ENCODE data around the gene ZDHHC4.
A peak's percentile ranks its signal among the peaks of the same experiment; 100 is the strongest.
"Not testable (repeated sequence)": the region's sequence is repeated elsewhere in the genome, so short reads cannot be mapped to it uniquely, and the experiment has no call there.

The ZDHHC4 gene

GRCh38 chr7:6559896-6560295 is 17.4 kb upstream of the ZDHHC4 start:
- DNase-seq (ENCODE audit: low read depth in 3 of 3, low spot score in 1 of 3) = no peak

- DNase-seq (ENCODE audit: low read depth in 3 of 3, low spot score in 1 of 3) = no peak
Measured at GRCh38 chr7:6562106-6562505, 15.1 kb upstream of the ZDHHC4 start.

- no peak for DNase-seq (ENCODE audit: low read depth in 3 of 3, low spot score in 1 of 3)
Measured at GRCh38 chr7:6563936-6564770, 13.1 kb upstream of the ZDHHC4 start.

GRCh38 chr7:6565655-6566054 is 11.6 kb upstream of the ZDHHC4 start:
- DNase-seq (ENCODE audit: low read depth in 3 of 3, low spot score in 1 of 3) = no peak

GRCh38 chr7:6567886-6568285 is 9.4 kb upstream of the ZDHHC4 start:
- no peak for DNase-seq (ENCODE audit: low read depth in 3 of 3, low spot score in 1 of 3)

- no peak for DNase-seq (ENCODE audit: low read depth in 3 of 3, low spot score in 1 of 3)
Measured at GRCh38 chr7:6571160-6571779, 6.0 kb upstream of the ZDHHC4 start.

GRCh38 chr7:6575281-6576023 is 1.8 kb upstream of the ZDHHC4 start:
- no peak for DNase-seq (ENCODE audit: low read depth in 3 of 3, low spot score in 1 of 3)

- DNase-seq (ENCODE audit: low read depth in 3 of 3, low spot score in 1 of 3) = no peak
Measured at GRCh38 chr7:6576024-6576866, 1.0 kb upstream of the ZDHHC4 start.

GRCh38 chr7:6576867-6577368 is 336 bp upstream of the ZDHHC4 start:
- not testable (repeated sequence) for DNase-seq (ENCODE audit: low read depth in 3 of 3, low spot score in 1 of 3)

- DNase-seq (ENCODE audit: low read depth in 3 of 3, low spot score in 1 of 3) = no peak
Measured at GRCh38 chr7:6578114-6579084, 1.1 kb downstream of the ZDHHC4 start.

- no peak for DNase-seq (ENCODE audit: low read depth in 3 of 3, low spot score in 1 of 3)
Measured at GRCh38 chr7:6579446-6579845, 2.2 kb downstream of the ZDHHC4 start.

- DNase-seq (ENCODE audit: low read depth in 3 of 3, low spot score in 1 of 3) = not testable (repeated sequence)
Measured at GRCh38 chr7:6585746-6586432, 8.6 kb downstream of the ZDHHC4 start.

GRCh38 chr7:6588566-6588965 is 11.3 kb downstream of the ZDHHC4 start:
- DNase-seq (ENCODE audit: low read depth in 3 of 3, low spot score in 1 of 3) = no peak

- no peak for DNase-seq (ENCODE audit: low read depth in 3 of 3, low spot score in 1 of 3)
Measured at GRCh38 chr7:6589151-6589828, 12.0 kb downstream of the ZDHHC4 start.

- DNase-seq (ENCODE audit: low read depth in 3 of 3, low spot score in 1 of 3) = peak; percentile 45 to 76 (median 70)
Measured at GRCh38 chr7:6589829-6590644, 12.8 kb downstream of the ZDHHC4 start, which contains the start of gene INTS15. Gene INTS15, plus strand, starts transcription at chr7:6590021. Its CDS starts 263 bp downstream, at chr7:6590284.

GRCh38 chr7:6590645-6591110 is 13.4 kb downstream of the ZDHHC4 start:
- no peak for DNase-seq (ENCODE audit: low read depth in 3 of 3, low spot score in 1 of 3)

- DNase-seq (ENCODE audit: low read depth in 3 of 3, low spot score in 1 of 3) = no peak
Measured at GRCh38 chr7:6600093-6600492, 22.8 kb downstream of the ZDHHC4 start.

All from stimulated activated CD4-positive, alpha-beta T cell treated with anti-CD3 and anti-CD28 coated beads, TNF-alpha, amount 100 ng/mL, for 1 hour (primary cell).